GM19463 (cell line): ENCODE data around the gene TRAPPC4.
"Not testable (repeated sequence)": the region's sequence is repeated elsewhere in the genome, so short reads cannot be mapped to it uniquely, and the experiment has no call there.

Experiments used
- ATAC-seq: cut with Tn5 transposase; IDR thresholded peaks from one replicate; pipeline ENCODE4 v1.9.1; 2021; ENCODE audit warnings: mild to moderate bottlenecking, moderate library complexity; ENCODE audit not compliant: unreplicated experiment

TRAPPC4 gene

GRCh38 chr11:119012629-119013170 is 5.9 kb upstream of the TRAPPC4 start:
- no peak for ATAC-seq

GRCh38 chr11:119014209-119014924 is 4.2 kb upstream of the TRAPPC4 start:
- ATAC-seq: no peak

- no peak for ATAC-seq
These were observed 3.4 kb upstream of the TRAPPC4 start for GRCh38 chr11:119015054-119015611.

- no peak for ATAC-seq
These were observed 2.2 kb upstream of the TRAPPC4 start for GRCh38 chr11:119016216-119017009.

GRCh38 chr11:119017377-119017776 is 1.2 kb upstream of the TRAPPC4 start:
- ATAC-seq: not testable (repeated sequence)

- no peak for ATAC-seq
These were observed 1.4 kb downstream of the TRAPPC4 start for GRCh38 chr11:119019996-119020395.

GRCh38 chr11:119021631-119022030 is 3.1 kb downstream of the TRAPPC4 start:
- ATAC-seq: no peak

GRCh38 chr11:119023741-119024140 is 5.2 kb downstream of the TRAPPC4 start:
- no peak for ATAC-seq

- no peak for ATAC-seq
These were observed 6.0 kb downstream of the TRAPPC4 start for GRCh38 chr11:119024430-119025098.

GRCh38 chr11:119025099-119025473 is 6.5 kb downstream of the TRAPPC4 start:
- no peak for ATAC-seq

GRCh38 chr11:119025541-119025940 is 7.0 kb downstream of the TRAPPC4 start:
- ATAC-seq: no peak

- no peak for ATAC-seq
These were observed 7.6 kb downstream of the TRAPPC4 start for GRCh38 chr11:119025978-119026766.

- no peak for ATAC-seq
These were observed 8.4 kb downstream of the TRAPPC4 start for GRCh38 chr11:119026970-119027369.

- no peak for ATAC-seq
These were observed 9.2 kb downstream of the TRAPPC4 start for GRCh38 chr11:119027561-119028345.

GRCh38 chr11:119028346-119029068 is 9.9 kb downstream of the TRAPPC4 start:
- ATAC-seq: no peak

GRCh38 chr11:119029069-119029339 is 10.4 kb downstream of the TRAPPC4 start:
- no peak for ATAC-seq

- ATAC-seq: peak; percentile 13
These were observed 10.9 kb downstream of the TRAPPC4 start for GRCh38 chr11:119029340-119030028.

- peak; percentile 9 for ATAC-seq
These were observed 11.4 kb downstream of the TRAPPC4 start for GRCh38 chr11:119030029-119030328.
